AG09309 (cell line): Measurements from ENCODE around the gene EFNA4.

ENCODE experiments used
- DNase-seq: peaks from one replicate; pipeline ENCODE4 v3.0.0-alpha.2; 2010; ENCODE audit warnings: low read depth
- H3K4me3 ChIP-seq: 2 replicates; pipeline ENCODE4 v1.5.1; 2011; ENCODE audit warnings: mild to moderate bottlenecking, low read depth, low read length, moderate library complexity; ENCODE audit not compliant: control insufficient read depth
- CTCF ChIP-seq: IDR thresholded peaks from 2 replicates; pipeline ENCODE4 v1.5.1; 2011; ENCODE audit warnings: mild to moderate bottlenecking, low read depth, low read length, inconsistent platforms; ENCODE audit not compliant: insufficient read depth, control insufficient read depth; ENCODE audit errors: missing control alignments

Gene EFNA4

GRCh38 chr1:155099331-155099730 is 35.8 kb downstream of the EFNA4 start:
- no peak for DNase-seq
- H3K4me3 ChIP-seq: no peak overlapping the region
- no peak for TF ChIP-seq CTCF

- TF ChIP-seq CTCF: no peak
- no peak for DNase-seq
- H3K4me3 ChIP-seq: no peak overlapping the region
These were observed 39.8 kb downstream of the EFNA4 start for GRCh38 chr1:155103325-155103724.

- no peak overlapping the region for H3K4me3 ChIP-seq
- DNase-seq: no peak
- no peak for TF ChIP-seq CTCF
These were observed 41.3 kb downstream of the EFNA4 start for GRCh38 chr1:155104605-155105534.

GRCh38 chr1:155105604-155106011 is 42.1 kb downstream of the EFNA4 start:
- H3K4me3 ChIP-seq: no peak overlapping the region
- no peak for DNase-seq
- no peak for TF ChIP-seq CTCF

GRCh38 chr1:155106862-155107261 is 43.3 kb downstream of the EFNA4 start:
- TF ChIP-seq CTCF: no peak
- DNase-seq: no peak
- H3K4me3 ChIP-seq: no peak overlapping the region

GRCh38 chr1:155107309-155108264 is 44.0 kb downstream of the EFNA4 start:
- no peak for DNase-seq
- H3K4me3 ChIP-seq: no peak overlapping the region
- no peak for TF ChIP-seq CTCF
